ENCODE results near the gene LY6G5C. TPM values are rescaled to one million over a fixed set of nuclear protein-coding genes. Genes with fewer than 3 reads are reported as not detected.

Gene LY6G5C
- total and polyA plus RNA-seq, 2 of the 13 experiments (the other 11 are each of a cell fraction or from before 2014, with no cell fraction given): 0.33 to 0.55 TPM

DNA sequence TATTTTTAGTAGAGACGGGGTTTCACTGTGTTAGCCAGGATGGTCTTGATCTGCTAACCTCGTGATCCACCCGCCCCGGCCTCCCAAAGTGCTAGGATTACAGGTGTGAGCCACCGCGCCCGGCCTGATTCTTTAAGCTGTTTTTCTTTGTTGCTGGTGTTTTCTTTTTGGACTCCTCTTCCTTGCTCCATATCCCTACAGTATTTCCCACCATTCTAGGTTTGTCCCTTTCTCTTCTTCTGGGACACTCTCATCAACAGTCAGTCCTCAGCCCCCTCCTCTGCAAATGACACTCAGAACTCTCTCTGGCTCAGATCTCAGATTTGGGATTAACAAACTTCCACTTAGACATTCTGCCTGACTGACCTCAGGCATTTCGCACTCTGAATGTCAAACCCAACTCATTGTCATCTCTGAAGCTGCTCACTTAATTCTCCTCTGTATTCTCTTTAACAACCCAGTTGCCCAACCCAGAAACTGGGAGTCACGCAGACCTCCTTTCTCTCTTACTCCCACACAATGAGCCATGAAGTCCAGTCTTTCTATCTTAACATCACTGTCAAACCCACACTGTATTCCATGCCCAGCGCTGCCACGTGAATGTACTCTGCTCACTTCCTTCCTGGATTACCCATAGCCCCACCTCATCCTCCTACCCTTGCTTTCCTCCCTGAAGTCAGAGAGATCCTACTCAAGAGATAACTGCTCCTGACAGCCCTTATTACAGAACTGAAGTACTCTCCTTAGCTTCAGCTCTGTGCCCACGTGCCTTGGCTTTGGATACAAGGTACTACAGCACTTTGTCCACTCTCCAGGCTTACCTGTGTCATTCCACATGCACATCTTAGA lies 44.9 kb upstream of the LY6G5C start:
- Histone ChIP-seq H2AFZ (ENCODE audit: low read length) (no peak overlapping the region), H3K79me2 (ENCODE audit: insufficient read depth, low read length) (no peaks in the 10 kb centered on the region), H3K4me3 (replicated peaks in 1 of 3; ENCODE audit: insufficient read depth in 1 of 3, low read depth in 2 of 3, low read length in 3 of 3) (no peak overlapping the region), H3K36me3 (replicated peaks in 1 of 2; ENCODE audit: control insufficient read depth in 1 of 2, insufficient read depth in 2 of 2, low read length in 2 of 2) (peaks cover 5 to 7% of the 10 kb centered on the region in 2 experiments; a peak in 4 of 5 replicates), H3K27me3 (ENCODE audit: control insufficient read depth in 1 of 2, insufficient read depth in 2 of 2, low read length in 2 of 2) (peaks cover 0 to 15% of the 10 kb centered on the region in 2 experiments; a peak in 4 of 5 replicates), H4K20me1 (ENCODE audit: insufficient read depth, low read length) (peaks cover 6% of the 10 kb centered on the region; the same call in 1 of the 2 replicates), H3K4me2 (ENCODE audit: low read depth, low read length) (no peak overlapping the region), H3K9ac (ENCODE audit: insufficient read depth, low read depth, low read length) (no peak overlapping the region), H3K27ac (ENCODE audit: extremely low read length, insufficient read depth, low read length) (no peak overlapping the region), H3K4me1 (ENCODE audit: insufficient read depth, low read length) (peaks cover 20% of the 10 kb centered on the region; the same call in 1 of the 2 replicates), H3K9me3 (ENCODE audit: low read length) (no peaks in the 10 kb centered on the region)
- POLR2A ChIA-PET: interaction anchor here (0.9 to 2.7 kb wide), 3 partner anchors 11 to 102 kb away, joined by 3 to 11 read pairs (median 3); partner anchors contain the start of genes HSPA1B and LY6G6D
- DNase-seq (ENCODE audit: low spot score) (no peak), FAIRE-seq (no peak), ATAC-seq (no peak)
- CTCF ChIA-PET (ENCODE audit: low intra/inter-chr PET ratio, low total read pairs): interaction anchor here (0.8 kb wide), 1 partner anchor 65 kb away, joined by 3 read pairs; no protein-coding TSS in a partner anchor
- TF ChIP-seq IKZF4 (CRISPR knock-in tag; IDR thresholded peaks at IDR 0.05; ENCODE audit: borderline replicate concordance, low read depth, not compliant biosample characterization): no peak
- TF ChIP-seq POLR2A (IDR thresholded peaks at IDR 0.05; ENCODE audit: insufficient read depth in 1 of 2, low read depth in 2 of 2, low read length in 2 of 2): 0 out of 4 replicates have a peak, but pooled peaks of 1 of the 2 experiments have one; percentile 12
- TF ChIP-seq POLR2AphosphoS5 (IDR thresholded peaks at IDR 0.05; ENCODE audit: low read depth, low read length): 0 out of 2 replicates have a peak, but pooled peaks have one; percentile 25
- no TSS peak for BruUV-seq (replicated peaks)
- in situ Hi-C loops (cut with HindIII; ENCODE audit: extremely low pct_ligation_motif_present, low pct_unique_long_range_greater_than_20kb): no loop called here
- intact Hi-C loops (cut with micrococcal nuclease; ENCODE audit: unreplicated experiment): no loop called here
- 85% methylated on average over 12 of the region's 12 CpGs for WGBS (ENCODE audit: low lambda C conversion rate)

DNA sequence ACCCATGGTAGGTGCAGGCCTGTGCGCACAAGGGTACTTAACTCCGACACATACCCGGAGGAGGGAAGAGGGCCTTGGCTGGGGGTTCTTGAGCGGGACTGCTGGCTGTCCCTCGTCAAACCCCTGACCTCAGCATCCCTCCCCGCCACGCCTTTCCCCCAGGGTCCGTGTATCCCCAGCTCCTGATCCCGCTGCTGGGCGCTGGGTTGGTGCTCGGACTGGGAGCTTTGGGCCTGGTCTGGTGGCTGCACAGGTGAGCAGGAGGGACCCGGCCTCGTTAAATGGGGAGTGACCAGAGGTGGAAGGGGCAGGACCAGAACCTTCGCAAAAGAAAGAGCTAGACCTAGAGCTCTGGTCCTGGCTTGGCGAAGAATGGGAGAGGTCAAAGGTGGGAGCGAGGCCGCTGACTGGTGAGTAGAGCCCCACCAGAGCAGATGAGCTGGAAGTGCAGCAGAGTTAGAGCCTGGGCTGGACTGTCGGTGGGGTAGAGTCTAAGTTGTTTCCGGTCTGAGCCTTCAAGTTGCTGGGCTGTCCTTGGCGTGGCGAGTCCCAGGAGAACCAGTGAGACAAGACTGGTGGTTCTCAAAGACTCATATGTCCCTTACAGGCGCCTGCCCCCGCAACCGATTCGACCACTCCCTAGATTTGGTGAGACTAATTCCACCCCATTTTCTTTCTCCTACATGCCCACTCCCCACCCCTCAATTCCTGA lies 43.3 kb upstream of the LY6G5C start:
- H3K9ac ChIP-seq (ENCODE audit: insufficient read depth, low read depth, low read length): no peak overlapping the region
- peak; percentile 6 for ATAC-seq
- DNase-seq (ENCODE audit: low spot score): no peak
- ChIA-PET CTCF (ENCODE audit: low intra/inter-chr PET ratio, low total read pairs) (no interaction called here), POLR2A (interaction anchor here (0.8 to 3.4 kb wide), 6 partner anchors 9 to 103 kb away, joined by 3 to 20 read pairs (median 8); partner anchors contain the start of genes ABHD16A, CLIC1, HSPA1B and LY6G6D)
- H3K4me1 ChIP-seq (ENCODE audit: insufficient read depth, low read length): peaks cover 4% of the 10 kb centered on the region; the same call in 1 of the 2 replicates
- 0 out of 2 replicates have a peak, but pooled peaks have one; percentile 23 for TF ChIP-seq RBFOX2 (IDR thresholded peaks at IDR 0.05; ENCODE audit: low read depth, low read length)
- TF ChIP-seq, protein P1, sequence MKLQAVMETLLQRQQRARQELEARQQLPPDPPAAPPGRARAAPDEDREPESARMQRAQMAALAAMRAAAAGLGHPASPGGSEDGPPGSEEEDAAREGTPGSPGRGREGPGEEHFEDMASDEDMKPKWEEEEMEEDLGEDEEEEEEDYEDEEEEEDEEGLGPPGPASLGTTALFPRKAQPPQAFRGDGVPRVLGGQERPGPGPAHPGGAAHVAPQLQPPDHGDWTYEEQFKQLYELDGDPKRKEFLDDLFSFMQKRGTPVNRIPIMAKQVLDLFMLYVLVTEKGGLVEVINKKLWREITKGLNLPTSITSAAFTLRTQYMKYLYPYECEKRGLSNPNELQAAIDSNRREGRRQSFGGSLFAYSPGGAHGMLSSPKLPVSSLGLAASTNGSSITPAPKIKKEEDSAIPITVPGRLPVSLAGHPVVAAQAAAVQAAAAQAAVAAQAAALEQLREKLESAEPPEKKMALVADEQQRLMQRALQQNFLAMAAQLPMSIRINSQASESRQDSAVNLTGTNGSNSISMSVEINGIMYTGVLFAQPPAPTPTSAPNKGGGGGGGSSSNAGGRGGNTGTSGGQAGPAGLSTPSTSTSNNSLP (IDR thresholded peaks at IDR 0.05; ENCODE audit: low read depth, low read length): no peak
- TF ChIP-seq AGO2 (optimal IDR thresholded peaks at IDR 0.05; ENCODE audit: low read depth, low read length): peak; percentile 43
- peak; percentile 48 for TF ChIP-seq AGO1 (IDR thresholded peaks at IDR 0.05; ENCODE audit: low read depth, low read length, poor library complexity, severe bottlenecking)
- H3K9me3 ChIP-seq (ENCODE audit: low read length): no peaks in the 10 kb centered on the region
- FAIRE-seq: no peak
- intact Hi-C loops (cut with micrococcal nuclease; ENCODE audit: unreplicated experiment): no loop called here
- WGBS (ENCODE audit: low lambda C conversion rate): 81% methylated on average over 24 of the region's 25 CpGs
- H3K36me3 ChIP-seq (replicated peaks in 1 of 2; ENCODE audit: control insufficient read depth in 1 of 2, insufficient read depth in 2 of 2, low read length in 2 of 2): peaks cover 0 to 6% of the 10 kb centered on the region in 2 experiments; a peak in 2 of 5 replicates
- H2AFZ ChIP-seq (ENCODE audit: low read length): no peak overlapping the region
- H3K27ac ChIP-seq (ENCODE audit: extremely low read length, insufficient read depth, low read length): no peak overlapping the region
- no peaks in the 10 kb centered on the region for H3K79me2 ChIP-seq (ENCODE audit: insufficient read depth, low read length)
- no peaks in the 10 kb centered on the region for H4K20me1 ChIP-seq (ENCODE audit: insufficient read depth, low read length)
- H3K4me2 ChIP-seq (ENCODE audit: low read depth, low read length): no peak overlapping the region
- peaks cover 0 to 29% of the 10 kb centered on the region in 2 experiments; a peak in 4 of 5 replicates for H3K27me3 ChIP-seq (ENCODE audit: control insufficient read depth in 1 of 2, insufficient read depth in 2 of 2, low read length in 2 of 2)
- no TSS peak for BruUV-seq (replicated peaks)
- in situ Hi-C loops (cut with HindIII; ENCODE audit: extremely low pct_ligation_motif_present, low pct_unique_long_range_greater_than_20kb): no loop called here
- no peak overlapping the region for H3K4me3 ChIP-seq (replicated peaks in 1 of 3; ENCODE audit: insufficient read depth in 1 of 3, low read depth in 2 of 3, low read length in 3 of 3)
